Measurements from ENCODE around the gene STXBP2. TPM values are rescaled to one million over a fixed set of nuclear protein-coding genes. Genes with fewer than 3 reads are reported as not detected.

The STXBP2 gene
- polyA plus RNA-seq, 1 of the 3 experiments (the other 2 are of a cell fraction): 4.7 TPM

- 60% methylated on average over 13 of the region's 26 CpGs for WGBS (ENCODE audit: low lambda C conversion rate)
- H3K27ac ChIP-seq (ENCODE audit: low read depth in 2 of 2, low read length in 1 of 2): no peak overlapping the region
- CTCF ChIA-PET: interaction anchor here (1.0 kb wide), 1 partner anchor 79 kb away, joined by 3 read pairs; no protein-coding TSS in a partner anchor
Measured at GRCh38 chr19:7647156-7647555, 10.2 kb downstream of the STXBP2 start.

More at GRCh38 chr19:7647156-7647555, 10.2 kb downstream of the STXBP2 start:
- DNase-seq: peak; percentile 18
- H4K20me1 ChIP-seq (ENCODE audit: insufficient read depth): no peaks in the 10 kb centered on the region
- H3F3A ChIP-seq (replicated peaks; ENCODE audit: insufficient read depth): no peaks in the 10 kb centered on the region
- H3K4me2 ChIP-seq: no peak overlapping the region
- H3K9ac ChIP-seq: no peak overlapping the region
- no peak overlapping the region for H3K4me3 ChIP-seq (ENCODE audit: low read depth in 2 of 2, low read length in 1 of 2)
- POLR2A ChIA-PET: no interaction called here
- peaks cover 51% of the 10 kb centered on the region for H3K27me3 ChIP-seq (ENCODE audit: insufficient read depth)
- H3K79me2 ChIP-seq (ENCODE audit: insufficient read depth): no peaks in the 10 kb centered on the region
- no peaks in the 10 kb centered on the region for H3K9me3 ChIP-seq
- H3K4me1 ChIP-seq (ENCODE audit: control insufficient read depth in 1 of 2, insufficient read depth in 2 of 2, low read depth in 1 of 2, low read length in 1 of 2): peaks cover 0 to under 1% of the 10 kb centered on the region in 2 experiments; a peak in 1 of 4 replicates
- H2AFZ ChIP-seq (ENCODE audit: low read depth): no peak overlapping the region
- no peaks in the 10 kb centered on the region for H3K9me2 ChIP-seq
- TF ChIP-seq USF1 (IDR thresholded peaks at IDR 0.05; ENCODE audit: borderline replicate concordance, low read depth) (no peak), EZH2phosphoT487 (IDR thresholded peaks at IDR 0.05; ENCODE audit: borderline replicate concordance, low read depth) (no peak), FOXJ3 (CRISPR knock-in tag; IDR thresholded peaks at IDR 0.05) (no peak), GABPA (IDR thresholded peaks at IDR 0.05; ENCODE audit: low read depth) (no peak), MAX (IDR thresholded peaks at IDR 0.05; ENCODE audit: low read depth) (no peak), RCOR1 (IDR thresholded peaks at IDR 0.05; ENCODE audit: low read length) (no peak), IRF3 (IDR thresholded peaks at IDR 0.05; ENCODE audit: low read depth, low read length) (no peak), NFIC (IDR thresholded peaks at IDR 0.05; ENCODE audit: borderline replicate concordance) (no peak), MXI1 (IDR thresholded peaks at IDR 0.05; ENCODE audit: low read depth, low read length) (no peak), YY1 (IDR thresholded peaks at IDR 0.05; ENCODE audit: low read depth) (no peak), FOSL2 (IDR thresholded peaks at IDR 0.05; ENCODE audit: borderline replicate concordance, low read depth) (no peak), RFX5 (IDR thresholded peaks at IDR 0.05; ENCODE audit: low read length) (no peak), TEAD4 (IDR thresholded peaks at IDR 0.05; ENCODE audit: borderline replicate concordance, insufficient read depth) (no peak), FOXM1 (IDR thresholded peaks at IDR 0.05; ENCODE audit: low read depth) (no peak), RXRA (IDR thresholded peaks at IDR 0.05; ENCODE audit: borderline replicate concordance, low read depth) (no peak), GATA2 (CRISPR knock-in tag; IDR thresholded peaks at IDR 0.05) (no peak), POLR2AphosphoS5 (IDR thresholded peaks at IDR 0.05; ENCODE audit: low read depth, low read length) (no peak), ZBTB33 (IDR thresholded peaks at IDR 0.05; ENCODE audit: borderline replicate concordance, low read depth) (no peak), MEF2A (IDR thresholded peaks at IDR 0.05; ENCODE audit: borderline replicate concordance, low read depth) (no peak)
- H3K36me3 ChIP-seq (replicated peaks in 1 of 2; ENCODE audit: control insufficient read depth in 1 of 2, insufficient read depth in 2 of 2, low read length in 1 of 2): no peaks in the 10 kb centered on the region
